ENCODE results near the gene HMGCS2. TPM values are rescaled to one million over a fixed set of nuclear protein-coding genes. Genes with fewer than 3 reads are reported as not detected.

The HMGCS2 gene
- total and polyA plus RNA-seq, 10 of the 15 experiments (the other 5 are each of a cell fraction or from before 2014, with no cell fraction given): 0.49 TPM; not detected in 9

GRCh38 chr1:119799003-119799402 is 30.3 kb upstream of the HMGCS2 start:
- 5% methylated on average over 4 of the region's 4 CpGs for WGBS (ENCODE audit: insufficient coverage, insufficient replicate concordance, low lambda C conversion rate, missing lambda C conversion rate)
- ATAC-seq: no peak
- ChIA-PET CTCF (interaction anchor here (0.8 to 3.5 kb wide), 2 partner anchors 10 to 17 kb away, joined by 3 to 17 read pairs; no protein-coding TSS in a partner anchor), RAD21 (ENCODE audit: unreplicated experiment) (no interaction called here), SMC1A (ENCODE audit: uncharacterized antibody, unreplicated experiment) (no interaction called here), POLR2A (interaction anchor here (0.7 kb wide), 1 partner anchor 723 kb away, joined by 3 read pairs; no protein-coding TSS in a partner anchor)
- in situ Hi-C loops (cut with MboI): no loop called here
- intact Hi-C loops (cut with micrococcal nuclease; ENCODE audit: unreplicated experiment): no loop called here
- Histone ChIP-seq H3K4me3 (no peak overlapping the region), H3K36me3 (ENCODE audit: control insufficient read depth in 2 of 2, insufficient read depth in 2 of 2, low read length in 1 of 2) (no peaks in the 10 kb centered on the region), H3K9me3 (replicated peaks; ENCODE audit: control insufficient read depth, insufficient read depth, low read length) (no peaks in the 10 kb centered on the region), H3K27ac (ENCODE audit: control insufficient read depth, insufficient read depth) (no peak overlapping the region), H3K27me3 (replicated peaks in 1 of 2; ENCODE audit: control insufficient read depth in 2 of 2, insufficient read depth in 2 of 2, low read length in 1 of 2) (peaks cover 0 to 3% of the 10 kb centered on the region in 2 experiments; a peak in 2 of 4 replicates), H2AFZ (ENCODE audit: control insufficient read depth, low read depth, low read length) (no peak overlapping the region), H4K20me1 (ENCODE audit: control insufficient read depth, insufficient read depth) (0 out of 2 replicates have a peak, but pooled peaks cover 3% of the 10 kb centered on the region), H3K79me2 (ENCODE audit: control insufficient read depth, insufficient read depth, low read length) (no peaks in the 10 kb centered on the region), H3K9ac (ENCODE audit: control insufficient read depth, insufficient read depth, low read length) (no peak overlapping the region), H3K4me1 (ENCODE audit: control insufficient read depth, insufficient read depth, low read length) (no peaks in the 10 kb centered on the region), H3K4me2 (ENCODE audit: control insufficient read depth, insufficient read depth) (no peak overlapping the region)
- BruUV-seq (replicated peaks): no TSS peak
- DNase-seq (ENCODE audit: low read depth, low spot score): no peak
- no peak for FAIRE-seq
- TF ChIP-seq ZNF384 (IDR thresholded peaks at IDR 0.05; ENCODE audit: borderline replicate concordance, low read depth, low read length) (no peak), POU2F2 (IDR thresholded peaks at IDR 0.05; ENCODE audit: borderline replicate concordance, low read depth, low read length) (no peak), ELK1 (IDR thresholded peaks at IDR 0.05; ENCODE audit: low read depth, low read length) (no peak), BCL3 (IDR thresholded peaks at IDR 0.05; ENCODE audit: borderline replicate concordance, insufficient read depth, low read depth, low read length, poor library complexity, severe bottlenecking) (no peak), NR2C2 (IDR thresholded peaks at IDR 0.05; ENCODE audit: borderline replicate concordance, control insufficient read depth, insufficient read length, low read depth) (no peak), PAX5 (IDR thresholded peaks at IDR 0.05; ENCODE audit: borderline replicate concordance, low read depth, low read length) (no peak), NRF1 (conservative IDR thresholded peaks at IDR 0.05; ENCODE audit: low read depth, low read length) (no peak), PKNOX1 (IDR thresholded peaks at IDR 0.05) (no peak), ZZZ3 (IDR thresholded peaks at IDR 0.05; ENCODE audit: control insufficient read depth, insufficient read length, low read depth) (no peak), ZNF274 (IDR thresholded peaks at IDR 0.05; ENCODE audit: insufficient read depth, insufficient read length) (no peak), MLLT1 (IDR thresholded peaks at IDR 0.05) (no peak), E2F8 (IDR thresholded peaks at IDR 0.05; ENCODE audit: low read depth, partially characterized antibody) (no peak), CREB1 (IDR thresholded peaks at IDR 0.05; ENCODE audit: low read depth) (no peak), TCF3 (IDR thresholded peaks at IDR 0.05; ENCODE audit: borderline replicate concordance, insufficient read depth, low read depth, low read length) (no peak)
